ENCODE results near the gene TMEM63A. TPM values are rescaled to one million over a fixed set of nuclear protein-coding genes. Genes with fewer than 3 reads are reported as not detected.

TMEM63A gene
- total RNA-seq, 4 donors from 2014 or later, result 104 to 256 (median 180) TPM

DNA sequence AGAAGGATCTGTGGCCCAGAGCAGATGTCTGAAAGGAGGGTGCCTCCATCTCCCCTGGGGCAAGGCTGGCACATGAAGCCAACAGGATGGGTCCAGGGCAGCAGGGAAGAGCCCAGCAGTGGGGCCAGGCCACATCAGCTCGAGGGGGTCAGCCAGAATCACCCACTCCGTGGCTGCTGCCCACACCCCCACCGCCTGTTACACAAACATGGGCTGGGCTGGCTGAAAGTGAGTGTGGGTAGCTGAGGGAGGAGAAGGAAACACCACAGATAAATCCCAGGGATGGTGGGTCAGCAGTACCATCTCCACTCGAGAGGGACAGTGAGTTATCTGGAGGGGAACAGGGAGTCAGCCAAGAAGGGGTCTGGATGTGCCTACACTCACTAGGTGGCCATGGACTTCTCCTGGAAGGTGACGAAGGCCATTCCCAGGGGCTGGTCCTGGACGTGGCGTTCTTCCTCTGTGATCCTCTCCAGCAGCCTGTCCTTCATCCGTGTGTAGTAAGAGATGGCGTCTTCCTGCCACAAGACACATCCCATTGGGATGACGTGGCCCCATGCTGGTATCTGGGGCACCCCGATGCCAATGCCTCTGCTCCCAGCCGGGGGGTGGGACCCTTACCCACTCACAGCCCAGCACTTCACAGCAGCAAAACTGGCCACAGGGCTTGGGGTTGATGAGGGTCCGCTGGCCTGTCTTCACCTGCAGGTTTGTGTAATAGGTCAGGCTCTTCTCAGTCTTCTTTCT, 20.2 kb downstream of the TMEM63A start:
- Histone ChIP-seq H3K4me3 (no peak overlapping the region), H3K27me3 (no peaks in the 10 kb centered on the region), H3K9me3 (no peaks in the 10 kb centered on the region), H3K27ac (no peak overlapping the region), H3K36me3 (peaks cover 0 to 48% (median 14%) of the 10 kb centered on the region in 4 donors), H3K4me1 (peaks cover 0 to 28% (median 10%) of the 10 kb centered on the region in 4 donors)
- WGBS, 2 donors (ENCODE audit: low coverage in 1 of 2), result 89% methylated on average over 13 of the region's 13 CpGs; no CpG with 5 or more reads in 1 of the 2 donors
- in situ Hi-C loops (cut with MboI; ENCODE audit: low pct_ligation_motif_present in 1 of 4, low pct_unique_long_range_greater_than_20kb in 1 of 4, low sequenced_read_pairs in 3 of 4) (no loop called here), intact Hi-C loops (cut with DNase I; ENCODE audit: low total_unique reads) (no loop called here)
- no peak for DNase-seq
- TF ChIP-seq, protein P1, sequence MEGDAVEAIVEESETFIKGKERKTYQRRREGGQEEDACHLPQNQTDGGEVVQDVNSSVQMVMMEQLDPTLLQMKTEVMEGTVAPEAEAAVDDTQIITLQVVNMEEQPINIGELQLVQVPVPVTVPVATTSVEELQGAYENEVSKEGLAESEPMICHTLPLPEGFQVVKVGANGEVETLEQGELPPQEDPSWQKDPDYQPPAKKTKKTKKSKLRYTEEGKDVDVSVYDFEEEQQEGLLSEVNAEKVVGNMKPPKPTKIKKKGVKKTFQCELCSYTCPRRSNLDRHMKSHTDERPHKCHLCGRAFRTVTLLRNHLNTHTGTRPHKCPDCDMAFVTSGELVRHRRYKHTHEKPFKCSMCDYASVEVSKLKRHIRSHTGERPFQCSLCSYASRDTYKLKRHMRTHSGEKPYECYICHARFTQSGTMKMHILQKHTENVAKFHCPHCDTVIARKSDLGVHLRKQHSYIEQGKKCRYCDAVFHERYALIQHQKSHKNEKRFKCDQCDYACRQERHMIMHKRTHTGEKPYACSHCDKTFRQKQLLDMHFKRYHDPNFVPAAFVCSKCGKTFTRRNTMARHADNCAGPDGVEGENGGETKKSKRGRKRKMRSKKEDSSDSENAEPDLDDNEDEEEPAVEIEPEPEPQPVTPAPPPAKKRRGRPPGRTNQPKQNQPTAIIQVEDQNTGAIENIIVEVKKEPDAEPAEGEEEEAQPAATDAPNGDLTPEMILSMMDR (IDR thresholded peaks at IDR 0.05), result no peak
- no peak for TF ChIP-seq POLR2A (IDR thresholded peaks at IDR 0.05)
- TF ChIP-seq EP300 (IDR thresholded peaks at IDR 0.05; ENCODE audit: low read depth), result no peak
- TF ChIP-seq POLR2AphosphoS5 (IDR thresholded peaks at IDR 0.05), result no peak

DNA sequence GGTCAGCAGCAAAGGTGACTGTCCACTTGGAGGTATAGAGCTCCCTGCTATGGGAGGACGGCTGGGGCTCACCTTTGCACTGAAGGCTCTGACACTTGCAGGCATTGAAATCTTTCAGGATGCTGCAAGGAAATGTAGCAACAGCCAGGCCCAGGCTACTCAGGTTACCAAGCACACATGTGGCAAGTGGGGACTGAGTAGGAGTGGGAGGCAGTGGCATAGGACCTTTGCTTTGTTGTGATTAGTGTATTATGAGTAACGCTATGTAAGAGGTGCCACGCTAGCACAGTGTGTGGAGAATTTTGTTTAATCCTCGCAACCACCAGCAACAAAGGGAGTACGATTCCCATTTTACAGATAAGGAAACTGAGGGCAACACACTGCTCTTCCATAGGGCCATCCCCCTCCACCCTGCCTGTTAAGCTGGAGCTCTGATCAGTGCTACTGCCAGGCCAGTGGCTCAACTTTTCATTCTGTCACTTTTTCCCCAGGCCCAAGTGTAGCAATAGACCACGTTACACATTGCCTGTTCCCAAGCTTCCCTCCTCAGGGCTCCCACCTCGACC, 21.2 kb downstream of the TMEM63A start:
- no peak for TF ChIP-seq POLR2AphosphoS5 (IDR thresholded peaks at IDR 0.05)
- TF ChIP-seq POLR2A (IDR thresholded peaks at IDR 0.05), result no peak
- TF ChIP-seq EP300 (IDR thresholded peaks at IDR 0.05; ENCODE audit: low read depth), result no peak
- TF ChIP-seq, protein P1 (IDR thresholded peaks at IDR 0.05), result no peak
- no peak overlapping the region for H3K27ac ChIP-seq
- DNase-seq, result no peak
- intact Hi-C loops (cut with DNase I; ENCODE audit: low total_unique reads), result no loop called here
- in situ Hi-C loops (cut with MboI; ENCODE audit: low pct_ligation_motif_present in 1 of 4, low pct_unique_long_range_greater_than_20kb in 1 of 4, low sequenced_read_pairs in 3 of 4), result no loop called here
- no peaks in the 10 kb centered on the region for H3K27me3 ChIP-seq
- H3K4me1 ChIP-seq, result peaks cover 0 to 19% (median 10%) of the 10 kb centered on the region in 4 donors
- no peak overlapping the region for H3K4me3 ChIP-seq
- H3K9me3 ChIP-seq, result no peaks in the 10 kb centered on the region
- 92 to 100% methylated on average over 1 to 7 of the region's 7 CpGs for WGBS, 2 donors (ENCODE audit: low coverage in 1 of 2)
- peaks cover 0 to 50% (median 16%) of the 10 kb centered on the region in 4 donors for H3K36me3 ChIP-seq

DNA sequence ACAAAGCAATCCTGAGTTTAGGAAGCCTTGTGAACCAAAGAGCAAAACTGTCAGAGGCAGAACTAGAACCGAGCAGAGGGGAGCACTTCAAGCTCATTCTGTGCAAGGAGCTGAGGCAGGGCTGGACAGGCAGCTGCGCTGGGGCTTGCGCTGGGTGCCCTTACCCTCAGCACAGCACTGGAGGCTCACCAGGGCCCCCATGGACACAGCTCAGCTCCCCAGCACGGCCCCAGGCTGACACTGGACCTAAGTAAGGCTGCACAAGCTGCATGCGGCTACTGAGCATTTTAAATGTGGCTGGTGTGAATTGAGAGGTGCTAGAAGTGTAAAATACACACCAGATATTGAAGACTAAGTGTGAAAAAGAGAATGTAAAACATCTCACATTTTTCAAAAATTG, 22.1 kb downstream of the TMEM63A start:
- DNase-seq, result no peak
- no peaks in the 10 kb centered on the region for H3K27me3 ChIP-seq
- no peaks in the 10 kb centered on the region for H3K9me3 ChIP-seq
- intact Hi-C loops (cut with DNase I; ENCODE audit: low total_unique reads) (no loop called here), in situ Hi-C loops (cut with MboI; ENCODE audit: low pct_ligation_motif_present in 1 of 4, low pct_unique_long_range_greater_than_20kb in 1 of 4, low sequenced_read_pairs in 3 of 4) (no loop called here)
- peaks cover 0 to 17% (median 9%) of the 10 kb centered on the region in 4 donors for H3K4me1 ChIP-seq
- 84% methylated on average over 5 of the region's 5 CpGs; no CpG with 5 or more reads in 1 of the 2 donors for WGBS, 2 donors (ENCODE audit: low coverage in 1 of 2)
- H3K4me3 ChIP-seq, result no peak overlapping the region
- H3K36me3 ChIP-seq, result peaks cover 0 to 45% (median 18%) of the 10 kb centered on the region in 4 donors
- no peak for TF ChIP-seq POLR2A (IDR thresholded peaks at IDR 0.05)
- TF ChIP-seq POLR2AphosphoS5 (IDR thresholded peaks at IDR 0.05), result no peak
- no peak for TF ChIP-seq EP300 (IDR thresholded peaks at IDR 0.05; ENCODE audit: low read depth)
- TF ChIP-seq, protein P1 (IDR thresholded peaks at IDR 0.05), result no peak
- no peak overlapping the region for H3K27ac ChIP-seq

DNA sequence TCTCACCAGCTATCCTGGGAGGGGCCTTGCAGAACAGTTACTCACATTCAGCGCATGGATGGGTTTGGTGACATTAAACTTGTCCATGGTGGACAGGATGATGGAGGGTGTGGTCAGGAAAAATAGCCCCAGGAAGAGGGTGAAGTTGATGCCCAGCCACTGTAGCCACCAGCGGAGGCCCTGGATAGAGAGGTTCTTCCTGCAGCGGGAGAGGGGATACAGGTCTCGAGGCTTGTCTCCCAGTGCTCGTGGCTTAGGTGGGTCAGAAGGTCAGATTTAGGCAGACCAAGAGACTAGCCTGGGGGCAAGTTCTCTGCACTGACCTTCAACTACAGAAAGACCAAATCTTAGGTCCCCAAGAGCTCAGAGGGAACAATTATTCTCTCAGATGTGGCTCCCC, 23.0 kb downstream of the TMEM63A start:
- no peak overlapping the region for H3K27ac ChIP-seq
- whole genome bisulfite sequencing, 2 donors (ENCODE audit: low coverage in 1 of 2), result 100% methylated on average over 5 of the region's 5 CpGs; no CpG with 5 or more reads in 1 of the 2 donors
- no peaks in the 10 kb centered on the region for H3K9me3 ChIP-seq
- peaks cover 0 to 8% (median 2%) of the 10 kb centered on the region in 4 donors for H3K4me1 ChIP-seq
- DNase-seq, result no peak
- no peak overlapping the region for H3K4me3 ChIP-seq
- in situ Hi-C loops (cut with MboI; ENCODE audit: low pct_ligation_motif_present in 1 of 4, low pct_unique_long_range_greater_than_20kb in 1 of 4, low sequenced_read_pairs in 3 of 4), result no loop called here
- intact Hi-C loops (cut with DNase I; ENCODE audit: low total_unique reads), result no loop called here
- TF ChIP-seq POLR2A (IDR thresholded peaks at IDR 0.05) (no peak), EP300 (IDR thresholded peaks at IDR 0.05; ENCODE audit: low read depth) (no peak), POLR2AphosphoS5 (IDR thresholded peaks at IDR 0.05) (no peak)
- TF ChIP-seq, protein P1 (IDR thresholded peaks at IDR 0.05), result no peak
- H3K27me3 ChIP-seq, result no peaks in the 10 kb centered on the region
- peaks cover 0 to 53% (median 18%) of the 10 kb centered on the region in 4 donors for H3K36me3 ChIP-seq

Data from transverse colon (tissue), 4 donors.